HEK293 (cell line): ENCODE results near the gene MALAT1.

Source experiments
- IKZF3 ChIP-seq: fragments of 450-650 bp; IDR thresholded peaks from 2 replicates; pipeline ENCODE4 v1.5.0; 2018; ENCODE audit warnings: missing biosample characterization, mild to moderate bottlenecking, missing genetic modification characterization, moderate library complexity
- MZF1 ChIP-seq: fragments of 450-650 bp; formaldehyde crosslinking; IDR thresholded peaks from 2 replicates; pipeline ENCODE4 v1.5.1; 2017; ENCODE audit warnings: missing biosample characterization, missing genetic modification characterization, borderline replicate concordance
- PBX3 ChIP-seq: sonication (generic); formaldehyde crosslinking; IDR thresholded peaks from 2 replicates; pipeline ENCODE4 v1.8.1; 2022; ENCODE audit warnings: mild to moderate bottlenecking, moderate library complexity, missing genetic modification reagents
- PRDM1 ChIP-seq: fragments of 450-650 bp; formaldehyde crosslinking; IDR thresholded peaks from 2 replicates; pipeline ENCODE4; 2016; ENCODE audit warnings: missing biosample characterization, missing genetic modification characterization
- RBAK ChIP-seq: fragments of 450-650 bp; formaldehyde crosslinking; IDR thresholded peaks from 2 replicates; pipeline ENCODE4 v1.5.1; 2016; ENCODE audit warnings: missing biosample characterization, missing genetic modification characterization
- WT1 ChIP-seq: fragments of 450-650 bp; formaldehyde crosslinking; IDR thresholded peaks from 2 replicates; pipeline ENCODE4 v1.5.1; 2016; ENCODE audit warnings: missing biosample characterization, missing genetic modification characterization
- ZBTB21 ChIP-seq: fragments of 450-650 bp; formaldehyde crosslinking; IDR thresholded peaks from 2 replicates; pipeline ENCODE4 v1.5.1; 2017; ENCODE audit warnings: missing biosample characterization, missing genetic modification characterization
- ZFP3 ChIP-seq: fragments of 450-650 bp; formaldehyde crosslinking; IDR thresholded peaks from 2 replicates; pipeline ENCODE4 v1.5.1; 2016; ENCODE audit warnings: low read depth, missing biosample characterization, missing genetic modification characterization
- ZFP41 ChIP-seq: fragments of 450-650 bp; formaldehyde crosslinking; IDR thresholded peaks from 2 replicates; pipeline ENCODE4 v1.5.1; 2016; ENCODE audit warnings: missing biosample characterization, missing genetic modification characterization, borderline replicate concordance
- ZIC2 ChIP-seq: fragments of 450-650 bp; formaldehyde crosslinking; IDR thresholded peaks from 2 replicates; pipeline ENCODE4 v1.5.1; 2016; ENCODE audit warnings: missing biosample characterization, missing genetic modification characterization
- ZNF175 ChIP-seq: fragments of 450-650 bp; formaldehyde crosslinking; IDR thresholded peaks from 2 replicates; pipeline ENCODE4 v1.5.1; 2016; ENCODE audit warnings: missing biosample characterization, missing genetic modification characterization
- ZNF292 ChIP-seq: fragments of 450-650 bp; formaldehyde crosslinking; IDR thresholded peaks from 2 replicates; pipeline ENCODE4 v1.5.1; 2016; ENCODE audit warnings: low read depth, missing biosample characterization, missing genetic modification characterization, borderline replicate concordance
- ZNF335 ChIP-seq: fragments of 450-650 bp; formaldehyde crosslinking; conservative IDR thresholded peaks from 2 replicates; pipeline ENCODE4 v1.5.1; 2016; ENCODE audit warnings: missing biosample characterization, missing genetic modification characterization
- ZNF350 ChIP-seq: fragments of 450-650 bp; formaldehyde crosslinking; IDR thresholded peaks from 2 replicates; pipeline ENCODE4 v1.5.0; 2017; ENCODE audit warnings: missing biosample characterization, mild to moderate bottlenecking, missing genetic modification characterization
- ZNF501 ChIP-seq: fragments of 450-650 bp; formaldehyde crosslinking; IDR thresholded peaks from 2 replicates; pipeline ENCODE4 v1.5.1; 2016; ENCODE audit warnings: missing biosample characterization, missing genetic modification characterization
- ZNF510 ChIP-seq: fragments of 450-650 bp; formaldehyde crosslinking; IDR thresholded peaks from 2 replicates; pipeline ENCODE4 v1.5.1; 2018; ENCODE audit warnings: mild to moderate bottlenecking, missing genetic modification characterization, missing biosample characterization; ENCODE audit not compliant: insufficient replicate concordance
- ZNF544 ChIP-seq: fragments of 450-650 bp; formaldehyde crosslinking; IDR thresholded peaks from 2 replicates; pipeline ENCODE4 v1.5.0; 2017; ENCODE audit warnings: missing biosample characterization, missing genetic modification characterization
- ZNF560 ChIP-seq: fragments of 450-650 bp; formaldehyde crosslinking; IDR thresholded peaks from 2 replicates; pipeline ENCODE4 v1.5.1; 2017; ENCODE audit warnings: missing biosample characterization, missing genetic modification characterization, borderline replicate concordance
- ZNF596 ChIP-seq: fragments of 450-650 bp; IDR thresholded peaks from 2 replicates; pipeline ENCODE4 v1.5.0; 2018; ENCODE audit warnings: missing biosample characterization, mild to moderate bottlenecking, missing genetic modification characterization, moderate library complexity
- ZNF621 ChIP-seq: fragments of 450-650 bp; formaldehyde crosslinking; IDR thresholded peaks from 2 replicates; pipeline ENCODE4 v1.5.1; 2017; ENCODE audit warnings: missing biosample characterization, missing genetic modification characterization
- ZNF701 ChIP-seq: fragments of 450-650 bp; formaldehyde crosslinking; IDR thresholded peaks from 2 replicates; pipeline ENCODE4 v1.5.1; 2016; ENCODE audit warnings: missing biosample characterization, missing genetic modification characterization
- TF ChIP-seq, protein P1 (sequence below): fragments of 450-650 bp; formaldehyde crosslinking; optimal IDR thresholded peaks from 2 replicates; pipeline ENCODE3; 2016; ENCODE audit warnings: missing biosample characterization, mild to moderate bottlenecking, missing genetic modification characterization
- TF ChIP-seq, protein P2 (sequence below): fragments of 450-650 bp; formaldehyde crosslinking; IDR thresholded peaks from 2 replicates; pipeline ENCODE4 v1.5.1; 2016; ENCODE audit warnings: missing biosample characterization, missing genetic modification characterization
- TF ChIP-seq, protein P3 (sequence below): fragments of 450-650 bp; formaldehyde crosslinking; IDR thresholded peaks from 2 replicates; pipeline ENCODE4 v1.5.1; 2017; ENCODE audit warnings: missing biosample characterization, missing genetic modification characterization
- TF ChIP-seq, protein P4 (sequence below): fragments of 450-650 bp; formaldehyde crosslinking; IDR thresholded peaks from 2 replicates; pipeline ENCODE4 v1.5.1; 2016; ENCODE audit warnings: missing biosample characterization, missing genetic modification characterization
- TF ChIP-seq, protein P5 (sequence below): fragments of 450-650 bp; formaldehyde crosslinking; IDR thresholded peaks from 2 replicates; pipeline ENCODE4 v1.5.1; 2016; ENCODE audit warnings: missing biosample characterization, missing genetic modification characterization, low read depth
- TF ChIP-seq, protein P6 (sequence below): fragments of 450-650 bp; formaldehyde crosslinking; IDR thresholded peaks from 2 replicates; pipeline ENCODE4 v1.5.1; 2016; ENCODE audit warnings: missing biosample characterization, missing genetic modification characterization

The MALAT1 gene

GRCh38 chr11:65477149-65477965 is 21.5 kb upstream of the MALAT1 start (continued):
- TF ChIP-seq, protein P1, sequence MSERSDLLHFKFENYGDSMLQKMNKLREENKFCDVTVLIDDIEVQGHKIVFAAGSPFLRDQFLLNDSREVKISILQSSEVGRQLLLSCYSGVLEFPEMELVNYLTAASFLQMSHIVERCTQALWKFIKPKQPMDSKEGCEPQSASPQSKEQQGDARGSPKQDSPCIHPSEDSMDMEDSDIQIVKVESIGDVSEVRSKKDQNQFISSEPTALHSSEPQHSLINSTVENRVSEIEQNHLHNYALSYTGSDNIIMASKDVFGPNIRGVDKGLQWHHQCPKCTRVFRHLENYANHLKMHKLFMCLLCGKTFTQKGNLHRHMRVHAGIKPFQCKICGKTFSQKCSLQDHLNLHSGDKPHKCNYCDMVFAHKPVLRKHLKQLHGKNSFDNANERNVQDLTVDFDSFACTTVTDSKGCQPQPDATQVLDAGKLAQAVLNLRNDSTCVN (tag by site-specific recombination): peak; percentile 66
- TF ChIP-seq RBAK (tag by site-specific recombination): no peak
- TF ChIP-seq ZFP3: no peak
- TF ChIP-seq, protein P2, sequence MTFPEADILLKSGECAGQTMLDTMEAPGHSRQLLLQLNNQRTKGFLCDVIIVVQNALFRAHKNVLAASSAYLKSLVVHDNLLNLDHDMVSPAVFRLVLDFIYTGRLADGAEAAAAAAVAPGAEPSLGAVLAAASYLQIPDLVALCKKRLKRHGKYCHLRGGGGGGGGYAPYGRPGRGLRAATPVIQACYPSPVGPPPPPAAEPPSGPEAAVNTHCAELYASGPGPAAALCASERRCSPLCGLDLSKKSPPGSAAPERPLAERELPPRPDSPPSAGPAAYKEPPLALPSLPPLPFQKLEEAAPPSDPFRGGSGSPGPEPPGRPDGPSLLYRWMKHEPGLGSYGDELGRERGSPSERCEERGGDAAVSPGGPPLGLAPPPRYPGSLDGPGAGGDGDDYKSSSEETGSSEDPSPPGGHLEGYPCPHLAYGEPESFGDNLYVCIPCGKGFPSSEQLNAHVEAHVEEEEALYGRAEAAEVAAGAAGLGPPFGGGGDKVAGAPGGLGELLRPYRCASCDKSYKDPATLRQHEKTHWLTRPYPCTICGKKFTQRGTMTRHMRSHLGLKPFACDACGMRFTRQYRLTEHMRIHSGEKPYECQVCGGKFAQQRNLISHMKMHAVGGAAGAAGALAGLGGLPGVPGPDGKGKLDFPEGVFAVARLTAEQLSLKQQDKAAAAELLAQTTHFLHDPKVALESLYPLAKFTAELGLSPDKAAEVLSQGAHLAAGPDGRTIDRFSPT (tag by site-specific recombination): peak; percentile 99
- TF ChIP-seq ZNF175 (tag by site-specific recombination): no peak
- peak; percentile 70 for TF ChIP-seq ZIC2 (tag by site-specific recombination)
- TF ChIP-seq, protein P3, sequence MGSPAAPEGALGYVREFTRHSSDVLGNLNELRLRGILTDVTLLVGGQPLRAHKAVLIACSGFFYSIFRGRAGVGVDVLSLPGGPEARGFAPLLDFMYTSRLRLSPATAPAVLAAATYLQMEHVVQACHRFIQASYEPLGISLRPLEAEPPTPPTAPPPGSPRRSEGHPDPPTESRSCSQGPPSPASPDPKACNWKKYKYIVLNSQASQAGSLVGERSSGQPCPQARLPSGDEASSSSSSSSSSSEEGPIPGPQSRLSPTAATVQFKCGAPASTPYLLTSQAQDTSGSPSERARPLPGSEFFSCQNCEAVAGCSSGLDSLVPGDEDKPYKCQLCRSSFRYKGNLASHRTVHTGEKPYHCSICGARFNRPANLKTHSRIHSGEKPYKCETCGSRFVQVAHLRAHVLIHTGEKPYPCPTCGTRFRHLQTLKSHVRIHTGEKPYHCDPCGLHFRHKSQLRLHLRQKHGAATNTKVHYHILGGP (tag by site-specific recombination): no peak
- TF ChIP-seq, protein P4, sequence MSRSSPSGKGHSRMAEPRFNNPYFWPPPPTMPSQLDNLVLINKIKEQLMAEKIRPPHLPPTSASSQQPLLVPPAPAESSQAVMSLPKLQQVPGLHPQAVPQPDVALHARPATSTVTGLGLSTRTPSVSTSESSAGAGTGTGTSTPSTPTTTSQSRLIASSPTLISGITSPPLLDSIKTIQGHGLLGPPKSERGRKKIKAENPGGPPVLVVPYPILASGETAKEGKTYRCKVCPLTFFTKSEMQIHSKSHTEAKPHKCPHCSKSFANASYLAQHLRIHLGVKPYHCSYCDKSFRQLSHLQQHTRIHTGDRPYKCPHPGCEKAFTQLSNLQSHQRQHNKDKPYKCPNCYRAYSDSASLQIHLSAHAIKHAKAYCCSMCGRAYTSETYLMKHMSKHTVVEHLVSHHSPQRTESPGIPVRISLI: no peak
- TF ChIP-seq IKZF3 (tag by site-specific recombination): peak; percentile 96
- TF ChIP-seq MZF1 (tag by site-specific recombination): no peak
- peak; percentile 56; the same call in 1 of the 2 replicates for TF ChIP-seq PBX3
- TF ChIP-seq, protein P5, sequence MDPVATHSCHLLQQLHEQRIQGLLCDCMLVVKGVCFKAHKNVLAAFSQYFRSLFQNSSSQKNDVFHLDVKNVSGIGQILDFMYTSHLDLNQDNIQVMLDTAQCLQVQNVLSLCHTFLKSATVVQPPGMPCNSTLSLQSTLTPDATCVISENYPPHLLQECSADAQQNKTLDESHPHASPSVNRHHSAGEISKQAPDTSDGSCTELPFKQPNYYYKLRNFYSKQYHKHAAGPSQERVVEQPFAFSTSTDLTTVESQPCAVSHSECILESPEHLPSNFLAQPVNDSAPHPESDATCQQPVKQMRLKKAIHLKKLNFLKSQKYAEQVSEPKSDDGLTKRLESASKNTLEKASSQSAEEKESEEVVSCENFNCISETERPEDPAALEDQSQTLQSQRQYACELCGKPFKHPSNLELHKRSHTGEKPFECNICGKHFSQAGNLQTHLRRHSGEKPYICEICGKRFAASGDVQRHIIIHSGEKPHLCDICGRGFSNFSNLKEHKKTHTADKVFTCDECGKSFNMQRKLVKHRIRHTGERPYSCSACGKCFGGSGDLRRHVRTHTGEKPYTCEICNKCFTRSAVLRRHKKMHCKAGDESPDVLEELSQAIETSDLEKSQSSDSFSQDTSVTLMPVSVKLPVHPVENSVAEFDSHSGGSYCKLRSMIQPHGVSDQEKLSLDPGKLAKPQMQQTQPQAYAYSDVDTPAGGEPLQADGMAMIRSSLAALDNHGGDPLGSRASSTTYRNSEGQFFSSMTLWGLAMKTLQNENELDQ (tag by site-specific recombination): no peak
- no peak for TF ChIP-seq ZNF510 (tag by site-specific recombination)
- peak; percentile 48 for TF ChIP-seq ZNF335 (tag by site-specific recombination)
- TF ChIP-seq ZNF560 (tag by site-specific recombination): no peak
- TF ChIP-seq, protein P6, sequence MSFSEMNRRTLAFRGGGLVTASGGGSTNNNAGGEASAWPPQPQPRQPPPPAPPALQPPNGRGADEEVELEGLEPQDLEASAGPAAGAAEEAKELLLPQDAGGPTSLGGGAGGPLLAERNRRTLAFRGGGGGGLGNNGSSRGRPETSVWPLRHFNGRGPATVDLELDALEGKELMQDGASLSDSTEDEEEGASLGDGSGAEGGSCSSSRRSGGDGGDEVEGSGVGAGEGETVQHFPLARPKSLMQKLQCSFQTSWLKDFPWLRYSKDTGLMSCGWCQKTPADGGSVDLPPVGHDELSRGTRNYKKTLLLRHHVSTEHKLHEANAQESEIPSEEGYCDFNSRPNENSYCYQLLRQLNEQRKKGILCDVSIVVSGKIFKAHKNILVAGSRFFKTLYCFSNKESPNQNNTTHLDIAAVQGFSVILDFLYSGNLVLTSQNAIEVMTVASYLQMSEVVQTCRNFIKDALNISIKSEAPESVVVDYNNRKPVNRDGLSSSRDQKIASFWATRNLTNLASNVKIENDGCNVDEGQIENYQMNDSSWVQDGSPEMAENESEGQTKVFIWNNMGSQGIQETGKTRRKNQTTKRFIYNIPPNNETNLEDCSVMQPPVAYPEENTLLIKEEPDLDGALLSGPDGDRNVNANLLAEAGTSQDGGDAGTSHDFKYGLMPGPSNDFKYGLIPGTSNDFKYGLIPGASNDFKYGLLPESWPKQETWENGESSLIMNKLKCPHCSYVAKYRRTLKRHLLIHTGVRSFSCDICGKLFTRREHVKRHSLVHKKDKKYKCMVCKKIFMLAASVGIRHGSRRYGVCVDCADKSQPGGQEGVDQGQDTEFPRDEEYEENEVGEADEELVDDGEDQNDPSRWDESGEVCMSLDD: no peak
- TF ChIP-seq ZNF350 (tag by site-specific recombination): no peak
- no peak for TF ChIP-seq ZNF701 (tag by site-specific recombination)
- no peak for TF ChIP-seq ZNF544 (tag by site-specific recombination)
- no peak for TF ChIP-seq PRDM1
- no peak for TF ChIP-seq ZNF292 (tag by site-specific recombination)
- peak; percentile 88 for TF ChIP-seq WT1 (tag by site-specific recombination)
- no peak for TF ChIP-seq ZFP41 (tag by site-specific recombination)
- peak; percentile 54 for TF ChIP-seq ZNF501 (tag by site-specific recombination)
- no peak; the same call in 1 of the 2 replicates for TF ChIP-seq ZBTB21 (tag by site-specific recombination)
- TF ChIP-seq ZNF621: no peak
- TF ChIP-seq ZNF596 (tag by site-specific recombination): no peak
